B cell (primary cell): Measurements from ENCODE around the gene NFYC. TPM values are rescaled to one million over a fixed set of nuclear protein-coding genes. Genes with fewer than 3 reads are reported as not detected.
A peak's percentile ranks its signal among the peaks of the same experiment; 100 is the strongest.

Experiments used
- ATAC-seq: fragments of 200-7000 bp; cut with Tn5 transposase; one replicate; pipeline ENCODE4 v1.10.0; 2021; ENCODE audit warnings: low read depth, mild to moderate bottlenecking, moderate number of reproducible peaks, moderate library complexity
- CTCF ChIA-PET: fragments of 350-600 bp; sonication (Branson Sonifier 250); formaldehyde crosslinking; loops from one replicate; lab custom pipeline; 2021; ENCODE audit warnings: antibody characterized with exemption, inconsistent platforms; lab: Charles Lee
- POLR2A ChIA-PET: fragments of 350-600 bp; sonication (Branson Sonifier 250); formaldehyde crosslinking; loops from one replicate; lab custom pipeline; 2021; ENCODE audit warnings: antibody characterized with exemption; lab: Charles Lee
- DNase-seq: peaks from one replicate; pipeline ENCODE4 v3.0.0; 2013
- H2AFZ ChIP-seq: 2 replicates; pipeline ENCODE4 v1.6.1; 2012; ENCODE audit warnings: mild to moderate bottlenecking, low read depth, low read length; ENCODE audit not compliant: insufficient read depth, poor library complexity, severe bottlenecking
- H3K27ac ChIP-seq, 2 donors: 1 replicate in 1 of 2; 2 replicates in 1 of 2; pipeline ENCODE4 v1.5.1; 2012 to 2013; ENCODE audit warnings: low read length in 2 of 2, mild to moderate bottlenecking in 2 of 2, moderate library complexity in 1 of 2
- H3K27me3 ChIP-seq, 4 experiments: fragments of 200-600 bp in 1 of 4; sonication (generic) in 1 of 4; replicated peaks in 1 of 4; 1 replicate in 2 of 4; 2 replicates in 2 of 4; pipeline versions ENCODE4 v1.6.1 to v1.7.0; 2013 to 2016; ENCODE audit warnings: low read length in 3 of 4, mild to moderate bottlenecking in 2 of 4, mixed read lengths in 1 of 4, moderate library complexity in 1 of 4; ENCODE audit not compliant: insufficient read depth in 4 of 4, control insufficient read depth in 3 of 4; ENCODE audit errors: control extremely low read depth in 1 of 4
- H3K36me3 ChIP-seq, 2 experiments: replicated peaks in 1 of 2; 1 replicate in 1 of 2; 2 replicates in 1 of 2; pipeline versions ENCODE4 v1.6.1 to v1.7.1; 2013; ENCODE audit warnings: low read length in 1 of 2; ENCODE audit not compliant: insufficient read depth in 2 of 2, control insufficient read depth in 1 of 2; ENCODE audit errors: control extremely low read depth in 1 of 2, extremely low read depth in 1 of 2
- H3K4me1 ChIP-seq, 2 donors: fragments of 200-600 bp in 1 of 2; sonication (generic) in 1 of 2; 1 replicate in 1 of 2; 2 replicates in 1 of 2; pipeline versions ENCODE4 v1.5.1 to v1.6.1; 2013 to 2017; ENCODE audit warnings: low read length in 2 of 2; ENCODE audit not compliant: control insufficient read depth in 2 of 2, insufficient read depth in 2 of 2
- H3K4me2 ChIP-seq: replicated peaks from 2 replicates; pipeline ENCODE3; 2012; ENCODE audit warnings: mild to moderate bottlenecking, low read depth, low read length; ENCODE audit not compliant: poor library complexity, severe bottlenecking
- H3K4me3 ChIP-seq, 5 experiments: fragments of 200-600 bp in 1 of 5; sonication (generic) in 1 of 5; 1 replicate in 3 of 5; 2 replicates in 2 of 5; pipeline versions ENCODE4 v1.5.1 to v1.7.0; 2011 to 2016; ENCODE audit warnings: low read length in 4 of 5, mild to moderate bottlenecking in 4 of 5, low read depth in 2 of 5, control low read depth in 1 of 5, moderate library complexity in 1 of 5; ENCODE audit not compliant: insufficient read depth in 1 of 5; ENCODE audit errors: control extremely low read depth in 1 of 5, extremely low read depth in 1 of 5
- H3K79me2 ChIP-seq: fragments of 200-600 bp; sonication (generic); one replicate; pipeline ENCODE4 v1.6.0; 2016; ENCODE audit warnings: low read length; ENCODE audit not compliant: control insufficient read depth, insufficient read depth
- H3K9ac ChIP-seq: fragments of 200-600 bp; sonication (generic); 2 replicates; pipeline ENCODE4 v1.6.1; 2017; ENCODE audit warnings: mild to moderate bottlenecking, low read length, moderate library complexity
- H3K9me3 ChIP-seq, 3 donors: one replicate each; pipeline versions ENCODE4 v1.6.1 to v1.7.1; 2013; ENCODE audit warnings: low read length in 2 of 3; ENCODE audit not compliant: control insufficient read depth in 2 of 3, insufficient read depth in 1 of 3; ENCODE audit errors: control extremely low read depth in 1 of 3
- H4K20me1 ChIP-seq: 2 replicates; pipeline ENCODE4 v1.6.0; 2012; ENCODE audit warnings: mild to moderate bottlenecking, low read length; ENCODE audit not compliant: insufficient read depth, control insufficient read depth, poor library complexity, severe bottlenecking
- H3K27ac Mint-ChIP-seq: one replicate; pipeline ENCODE4 v1.8.0; 2021; ENCODE audit warnings: mixed read lengths
- H3K27me3 Mint-ChIP-seq: one replicate; pipeline ENCODE4 v1.8.0; 2021; ENCODE audit warnings: mixed read lengths
- H3K4me1 Mint-ChIP-seq: one replicate; pipeline ENCODE4 v1.8.0; 2021; ENCODE audit warnings: mixed read lengths
- H3K4me3 Mint-ChIP-seq: one replicate; pipeline ENCODE4 v1.8.0; 2021; ENCODE audit warnings: mixed read lengths
- H3K9me3 Mint-ChIP-seq: one replicate; pipeline ENCODE4 v1.8.0; 2022; ENCODE audit warnings: mixed read lengths; ENCODE audit not compliant: insufficient read depth
- EZH2 ChIP-seq: IDR thresholded peaks from 2 replicates; pipeline ENCODE4 v1.6.1; 2012; ENCODE audit warnings: borderline replicate concordance, low read depth, mild to moderate bottlenecking, moderate library complexity, low read length; ENCODE audit not compliant: insufficient read depth, poor library complexity, severe bottlenecking
- WGBS: methylation state at CpG from one replicate; pipeline ENCODE4 v1.1.5; 2013; ENCODE audit warnings: missing lambda C conversion rate; ENCODE audit not compliant: insufficient coverage; 5-methylcytosine and 5-hydroxymethylcytosine counted together
- intact Hi-C: fragments of 100-400 bp; cut with micrococcal nuclease; formaldehyde crosslinking; loops from one replicate; pipeline ENCODE4 v1.10.0; 2022
- polyA plus RNA-seq: library from polyadenylated mRNA; depleted of rRNA; stranded (reverse); fragments of >200 nt; gene quantifications from 2 replicates; pipeline ENCODE4 v1.2.3, GENCODE V29; 2012
- total RNA-seq, 2 donors: library from RNA; stranded (reverse); fragments of 120-200 nt in 1 of 2; gene quantifications; 1 replicate in 1 of 2; 2 replicates in 1 of 2; pipeline versions ENCODE4 v1.2.3 to v1.2.4, GENCODE V29; 2013 to 2022
- TF ChIP-seq, protein P1 (sequence below): fragments of 200-600 bp; IDR thresholded peaks from one replicate; pipeline ENCODE4 v1.8.0; 2022; ENCODE audit warnings: antibody characterized with exemption, mild to moderate bottlenecking

Gene NFYC
- total and polyA plus RNA-seq, 2 donors (not counting 1 experiment from before 2014, with no cell fraction given), result 88.7 to 123 TPM

DNA sequence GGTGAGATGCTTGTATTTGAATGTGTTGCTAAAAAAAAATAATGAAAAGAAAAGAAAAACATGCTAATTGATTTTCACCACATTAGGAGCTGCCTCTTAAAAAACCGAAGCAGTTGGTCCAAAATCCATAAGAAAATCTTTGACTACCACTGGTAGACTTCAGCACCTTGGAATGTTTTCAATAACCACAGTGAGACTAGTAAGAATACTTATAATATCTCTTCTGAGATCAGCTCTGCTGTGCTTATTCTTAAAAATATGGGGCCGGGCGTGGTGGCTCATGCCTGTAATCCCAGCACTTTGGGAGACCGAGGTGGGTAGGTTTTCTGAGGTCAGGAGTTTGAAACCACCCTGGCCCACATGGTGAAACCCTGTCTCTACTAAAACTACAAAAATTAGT lies 15.1 kb downstream of the NFYC start:
- ChIA-PET POLR2A (no interaction called here), CTCF (no interaction called here)
- TF ChIP-seq, protein P1, sequence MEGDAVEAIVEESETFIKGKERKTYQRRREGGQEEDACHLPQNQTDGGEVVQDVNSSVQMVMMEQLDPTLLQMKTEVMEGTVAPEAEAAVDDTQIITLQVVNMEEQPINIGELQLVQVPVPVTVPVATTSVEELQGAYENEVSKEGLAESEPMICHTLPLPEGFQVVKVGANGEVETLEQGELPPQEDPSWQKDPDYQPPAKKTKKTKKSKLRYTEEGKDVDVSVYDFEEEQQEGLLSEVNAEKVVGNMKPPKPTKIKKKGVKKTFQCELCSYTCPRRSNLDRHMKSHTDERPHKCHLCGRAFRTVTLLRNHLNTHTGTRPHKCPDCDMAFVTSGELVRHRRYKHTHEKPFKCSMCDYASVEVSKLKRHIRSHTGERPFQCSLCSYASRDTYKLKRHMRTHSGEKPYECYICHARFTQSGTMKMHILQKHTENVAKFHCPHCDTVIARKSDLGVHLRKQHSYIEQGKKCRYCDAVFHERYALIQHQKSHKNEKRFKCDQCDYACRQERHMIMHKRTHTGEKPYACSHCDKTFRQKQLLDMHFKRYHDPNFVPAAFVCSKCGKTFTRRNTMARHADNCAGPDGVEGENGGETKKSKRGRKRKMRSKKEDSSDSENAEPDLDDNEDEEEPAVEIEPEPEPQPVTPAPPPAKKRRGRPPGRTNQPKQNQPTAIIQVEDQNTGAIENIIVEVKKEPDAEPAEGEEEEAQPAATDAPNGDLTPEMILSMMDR, result no peak
- Histone ChIP-seq H3K27ac (no peak overlapping the region), H3K79me2 (peaks cover 97% of the 10 kb centered on the region), H3K4me3 (no peak overlapping the region), H2AFZ (no peak overlapping the region), H3K27me3 (no peaks in the 10 kb centered on the region), H3K9me3 (no peaks in the 10 kb centered on the region), H4K20me1 (peaks cover 15% of the 10 kb centered on the region), H3K4me1 (peaks cover 58 to 60% of the 10 kb centered on the region in 2 donors), H3K36me3 (no peaks in the 10 kb centered on the region), H3K9ac (no peak overlapping the region), H3K4me2 (no peak overlapping the region)
- Mint-ChIP-seq H3K9me3 (no peaks in the 10 kb centered on the region), H3K4me3 (no peak overlapping the region), H3K27me3 (no peaks in the 10 kb centered on the region), H3K27ac (peak overlapping the region; percentile 50), H3K4me1 (peaks cover 76% of the 10 kb centered on the region)
- no CpG with 5 or more reads among the region's 4 CpGs for WGBS
- intact Hi-C loops, result loop anchor here (5.0 kb wide), 1 partner anchor 664 kb away; the partner anchor contains the start of gene CAP1
- no peak for ATAC-seq
- DNase-seq, result no peak

DNA sequence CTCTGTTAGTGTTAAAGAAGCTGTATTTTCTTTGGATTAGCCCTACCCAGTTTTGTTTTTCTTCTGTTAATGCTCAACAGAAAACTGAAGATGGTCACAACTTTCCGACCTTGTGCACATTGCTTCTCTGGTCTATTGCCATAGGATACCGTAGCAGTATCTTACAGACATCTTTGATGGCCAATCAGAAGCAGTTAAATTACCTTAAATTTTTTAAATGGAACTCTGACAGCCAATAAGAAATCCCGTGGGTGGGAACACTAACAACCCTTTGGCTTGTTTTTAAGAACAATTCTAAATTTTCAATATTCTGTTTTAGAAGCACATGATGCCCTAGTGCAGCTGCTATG lies 17.2 kb downstream of the NFYC start:
- ATAC-seq, result peak; percentile 63
- H3K27ac ChIP-seq, result peak overlapping the region; percentile 87 to 94
- Mint-ChIP-seq H3K9me3 (no peaks in the 10 kb centered on the region), H3K4me1 (peaks cover 75% of the 10 kb centered on the region), H3K4me3 (peak overlapping the region; percentile 96), H3K27me3 (no peaks in the 10 kb centered on the region), H3K27ac (peak overlapping the region; percentile 96)
- intact Hi-C loops, result loop anchor here (1.0 to 5.0 kb wide), 3 partner anchors 9 to 666 kb away; partner anchors contain the start of gene CAP1
- H3K27me3 ChIP-seq, result no peaks in the 10 kb centered on the region
- ChIA-PET POLR2A (interaction anchor here (1.7 kb wide), 1 partner anchor 17 kb away, joined by 9 read pairs; the partner anchor contains the start of gene NFYC), CTCF (interaction anchor here (0.6 to 2.8 kb wide), 5 partner anchors 12 to 65 kb away, joined by 3 to 9 read pairs (median 4); partner anchors contain the start of gene NFYC)
- DNase-seq, result no peak
- no peaks in the 10 kb centered on the region for H3K9me3 ChIP-seq
- H3K4me1 ChIP-seq, result peaks cover 58 to 63% of the 10 kb centered on the region in 2 donors
- peaks cover 0 to 1% of the 10 kb centered on the region in 2 experiments for H3K36me3 ChIP-seq
- peak overlapping the region; percentile 55 to 88 (median 76) for H3K4me3 ChIP-seq
- peak overlapping the region; percentile 75 for H3K9ac ChIP-seq
- H4K20me1 ChIP-seq, result peaks cover 2% of the 10 kb centered on the region
- WGBS, result 0% methylated on average over 2 of the region's 3 CpGs
- H3K4me2 ChIP-seq, result peak overlapping the region; percentile 79
- H3K79me2 ChIP-seq, result peaks cover 96% of the 10 kb centered on the region
- no peak for TF ChIP-seq EZH2
- TF ChIP-seq, protein P1, result no peak
- peak overlapping the region; percentile 67 for H2AFZ ChIP-seq
